Measurements from ENCODE around the gene SYT3. TPM values are rescaled to one million over a fixed set of nuclear protein-coding genes. Genes with fewer than 3 reads are reported as not detected.

SYT3 gene
- polyA plus RNA-seq, 3 donors = not detected

GRCh38 chr19:50662651-50663481 is 23.2 kb upstream of the SYT3 start:
- peaks cover 0 to 4% of the 10 kb centered on the region in 2 donors for H3K36me3 Mint-ChIP-seq
- intact Hi-C loops (cut with micrococcal nuclease) = loop anchor here in 1 of 2 donors (10.0 kb wide), 1 partner anchor 122 kb away; no protein-coding TSS in a partner anchor
- TF ChIP-seq, protein P1, sequence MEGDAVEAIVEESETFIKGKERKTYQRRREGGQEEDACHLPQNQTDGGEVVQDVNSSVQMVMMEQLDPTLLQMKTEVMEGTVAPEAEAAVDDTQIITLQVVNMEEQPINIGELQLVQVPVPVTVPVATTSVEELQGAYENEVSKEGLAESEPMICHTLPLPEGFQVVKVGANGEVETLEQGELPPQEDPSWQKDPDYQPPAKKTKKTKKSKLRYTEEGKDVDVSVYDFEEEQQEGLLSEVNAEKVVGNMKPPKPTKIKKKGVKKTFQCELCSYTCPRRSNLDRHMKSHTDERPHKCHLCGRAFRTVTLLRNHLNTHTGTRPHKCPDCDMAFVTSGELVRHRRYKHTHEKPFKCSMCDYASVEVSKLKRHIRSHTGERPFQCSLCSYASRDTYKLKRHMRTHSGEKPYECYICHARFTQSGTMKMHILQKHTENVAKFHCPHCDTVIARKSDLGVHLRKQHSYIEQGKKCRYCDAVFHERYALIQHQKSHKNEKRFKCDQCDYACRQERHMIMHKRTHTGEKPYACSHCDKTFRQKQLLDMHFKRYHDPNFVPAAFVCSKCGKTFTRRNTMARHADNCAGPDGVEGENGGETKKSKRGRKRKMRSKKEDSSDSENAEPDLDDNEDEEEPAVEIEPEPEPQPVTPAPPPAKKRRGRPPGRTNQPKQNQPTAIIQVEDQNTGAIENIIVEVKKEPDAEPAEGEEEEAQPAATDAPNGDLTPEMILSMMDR (IDR thresholded peaks at IDR 0.05) = no peak
- Histone ChIP-seq H3K27me3 (ENCODE audit: control insufficient read depth in 2 of 2, insufficient read depth in 2 of 2, low read length in 2 of 2) (peaks cover 28 to 45% of the 10 kb centered on the region in 2 donors), H2AFZ (ENCODE audit: insufficient read depth, low read depth, low read length, poor library complexity, severe bottlenecking) (no peak overlapping the region), H4K20me1 (ENCODE audit: insufficient read depth, low read length) (no peaks in the 10 kb centered on the region), H3K9ac (ENCODE audit: insufficient read depth, low read length, poor library complexity, severe bottlenecking) (no peak overlapping the region), H3K9me3 (replicated peaks in 1 of 2; ENCODE audit: control insufficient read depth in 1 of 2, insufficient read depth in 1 of 2, low read length in 2 of 2) (peaks cover 10 to 13% of the 10 kb centered on the region in 2 donors), H3K4me3 (replicated peaks in 1 of 3; ENCODE audit: low read depth in 2 of 3, low read length in 3 of 3) (no peak overlapping the region), H3K4me2 (replicated peaks; ENCODE audit: extremely low read depth, low read length, poor library complexity, severe bottlenecking) (no peak overlapping the region), H3K4me1 (ENCODE audit: control insufficient read depth in 1 of 2, insufficient read depth in 2 of 2, low read length in 2 of 2) (peaks cover 12 to 15% of the 10 kb centered on the region in 2 donors), H3K79me2 (ENCODE audit: insufficient read depth, low read length) (no peaks in the 10 kb centered on the region), H3K27ac (ENCODE audit: low read depth in 1 of 2, low read length in 2 of 2) (no peak overlapping the region), H3K36me3 (replicated peaks in 1 of 2; ENCODE audit: control insufficient read depth in 1 of 2, insufficient read depth in 2 of 2, low read length in 2 of 2) (no peaks in the 10 kb centered on the region)
- peaks cover 14% of the 10 kb centered on the region for H3K4me1 Mint-ChIP-seq
- H3K27me3 Mint-ChIP-seq (ENCODE audit: low read depth in 3 of 3) = peaks cover 53 to 87% (median 69%) of the 10 kb centered on the region in 3 donors
- H3K27ac Mint-ChIP-seq = no peak overlapping the region
- H3K4me3 Mint-ChIP-seq = peak overlapping the region in 1 of 2 donors; percentile 3
- peaks cover 8 to 40% (median 21%) of the 10 kb centered on the region in 7 donors for H3K9me3 Mint-ChIP-seq
- WGBS (ENCODE audit: insufficient coverage) = 57% methylated on average over 4 of the region's 16 CpGs
- DNase-seq = no peak

DNA sequence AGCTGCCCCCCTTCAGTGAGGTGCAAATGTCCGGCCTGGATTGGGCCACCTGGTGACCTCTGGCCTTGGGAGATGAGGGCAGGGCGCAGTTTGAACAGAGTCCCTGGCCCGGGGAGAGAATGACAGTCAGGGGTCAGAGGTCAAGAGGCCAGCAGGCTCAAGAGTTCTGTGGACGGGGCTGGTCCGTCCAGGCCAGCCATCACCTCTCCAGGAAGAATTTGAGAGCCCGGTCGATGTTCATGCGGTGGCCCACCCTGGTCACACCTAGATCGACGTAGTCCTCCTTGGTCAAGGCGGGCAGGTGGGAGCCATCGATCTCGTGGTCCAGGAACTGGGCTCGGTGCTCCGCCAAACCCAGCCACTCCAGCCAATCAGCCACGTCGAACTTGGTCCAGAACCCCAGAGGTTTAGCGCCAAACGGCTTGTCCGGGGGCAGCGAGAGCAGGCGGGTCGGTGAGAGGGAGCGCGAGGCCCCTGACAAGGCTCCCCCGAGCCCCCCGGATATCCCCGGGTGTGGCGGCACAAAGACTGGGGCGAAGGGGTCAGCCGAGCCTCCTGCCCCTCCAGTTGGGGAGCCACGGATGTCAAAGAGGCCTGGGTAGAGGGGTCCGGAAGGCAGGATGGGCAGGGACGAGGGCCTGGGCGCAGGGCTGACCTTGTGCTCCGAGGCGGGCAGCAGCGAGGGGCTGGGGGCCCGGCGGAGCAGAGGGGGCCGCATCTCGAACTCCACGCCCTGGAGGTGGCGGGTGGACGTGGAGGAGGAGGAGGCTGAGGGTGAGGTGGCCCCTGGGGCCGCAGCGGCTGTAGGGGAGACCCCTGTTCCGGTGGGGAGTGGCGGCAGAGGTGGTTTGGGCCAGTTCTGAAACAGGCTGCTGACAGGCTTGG is 22.3 kb upstream of the SYT3 start:
- intact Hi-C loops (cut with micrococcal nuclease) = loop anchor here in 1 of 2 donors (10.0 kb wide), 1 partner anchor 123 kb away; no protein-coding TSS in a partner anchor
- Histone ChIP-seq H3K4me2 (replicated peaks; ENCODE audit: extremely low read depth, low read length, poor library complexity, severe bottlenecking) (no peak overlapping the region), H3K4me3 (replicated peaks in 1 of 3; ENCODE audit: low read depth in 2 of 3, low read length in 3 of 3) (no peak overlapping the region), H3K36me3 (replicated peaks in 1 of 2; ENCODE audit: control insufficient read depth in 1 of 2, insufficient read depth in 2 of 2, low read length in 2 of 2) (no peaks in the 10 kb centered on the region), H3K27ac (ENCODE audit: low read depth in 1 of 2, low read length in 2 of 2) (no peak overlapping the region), H3K4me1 (ENCODE audit: control insufficient read depth in 1 of 2, insufficient read depth in 2 of 2, low read length in 2 of 2) (peaks cover 14 to 18% of the 10 kb centered on the region in 2 donors), H4K20me1 (ENCODE audit: insufficient read depth, low read length) (no peaks in the 10 kb centered on the region), H3K79me2 (ENCODE audit: insufficient read depth, low read length) (no peaks in the 10 kb centered on the region), H3K9me3 (replicated peaks in 1 of 2; ENCODE audit: control insufficient read depth in 1 of 2, insufficient read depth in 1 of 2, low read length in 2 of 2) (peaks cover 13 to 20% of the 10 kb centered on the region in 2 donors), H3K27me3 (ENCODE audit: control insufficient read depth in 2 of 2, insufficient read depth in 2 of 2, low read length in 2 of 2) (peaks cover 23 to 52% of the 10 kb centered on the region in 2 donors), H3K9ac (ENCODE audit: insufficient read depth, low read length, poor library complexity, severe bottlenecking) (no peak overlapping the region), H2AFZ (ENCODE audit: insufficient read depth, low read depth, low read length, poor library complexity, severe bottlenecking) (no peak overlapping the region)
- Mint-ChIP-seq H3K36me3 (peaks cover 0 to 4% of the 10 kb centered on the region in 2 donors), H3K4me3 (peak overlapping the region in 1 of 2 donors; percentile 26), H3K9me3 (peaks cover 11 to 48% (median 29%) of the 10 kb centered on the region in 7 donors), H3K4me1 (peaks cover 18% of the 10 kb centered on the region), H3K27me3 (ENCODE audit: low read depth in 3 of 3) (peaks cover 59 to 87% (median 76%) of the 10 kb centered on the region in 3 donors), H3K27ac (no peak overlapping the region)
- WGBS (ENCODE audit: insufficient coverage) = 77% methylated on average over 49 of the region's 49 CpGs
- no peak for DNase-seq
- TF ChIP-seq, protein P1 (IDR thresholded peaks at IDR 0.05) = no peak
